Suprapubic skin (tissue), 3 donors: Measurements from ENCODE around the gene JAZF1.

ENCODE experiments used
- POLR2AphosphoS5 ChIP-seq, 3 donors: sonication (generic); formaldehyde crosslinking; IDR thresholded peaks; one replicate each; pipeline ENCODE4 v1.6.1; 2017; ENCODE audit warnings: antibody characterized with exemption in 3 of 3
- TF ChIP-seq, protein P1 (sequence below), 2 donors: fragments of 200-600 bp in 1 of 2; fragments of 450-650 bp in 1 of 2; sonication (generic) in 1 of 2; IDR thresholded peaks; one replicate each; pipeline ENCODE4 v1.5.1; 2016 to 2019; ENCODE audit warnings: antibody characterized with exemption in 2 of 2, mild to moderate bottlenecking in 1 of 2, moderate library complexity in 1 of 2

DNA sequence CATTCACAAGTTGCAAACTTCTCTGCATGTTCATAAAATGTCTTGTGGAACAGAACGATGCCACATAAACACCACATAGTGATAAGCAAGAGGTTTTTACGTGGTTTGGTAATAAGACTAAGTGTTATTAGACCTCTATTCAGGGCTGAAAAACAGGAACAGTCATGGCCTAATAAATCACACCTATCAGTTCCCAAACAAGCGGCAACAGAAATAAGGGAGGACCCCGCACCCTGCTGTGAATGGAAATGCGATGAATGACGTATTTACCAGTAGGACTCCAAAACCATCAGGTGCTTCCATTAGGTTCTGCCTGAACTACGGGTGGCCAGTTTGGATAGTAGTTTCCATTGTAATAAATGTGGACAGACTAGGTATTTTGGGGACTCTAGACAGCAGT is 311.5 kb downstream of the JAZF1 start:
- TF ChIP-seq POLR2AphosphoS5 (IDR thresholded peaks at IDR 0.05): no peak
- TF ChIP-seq, protein P1, sequence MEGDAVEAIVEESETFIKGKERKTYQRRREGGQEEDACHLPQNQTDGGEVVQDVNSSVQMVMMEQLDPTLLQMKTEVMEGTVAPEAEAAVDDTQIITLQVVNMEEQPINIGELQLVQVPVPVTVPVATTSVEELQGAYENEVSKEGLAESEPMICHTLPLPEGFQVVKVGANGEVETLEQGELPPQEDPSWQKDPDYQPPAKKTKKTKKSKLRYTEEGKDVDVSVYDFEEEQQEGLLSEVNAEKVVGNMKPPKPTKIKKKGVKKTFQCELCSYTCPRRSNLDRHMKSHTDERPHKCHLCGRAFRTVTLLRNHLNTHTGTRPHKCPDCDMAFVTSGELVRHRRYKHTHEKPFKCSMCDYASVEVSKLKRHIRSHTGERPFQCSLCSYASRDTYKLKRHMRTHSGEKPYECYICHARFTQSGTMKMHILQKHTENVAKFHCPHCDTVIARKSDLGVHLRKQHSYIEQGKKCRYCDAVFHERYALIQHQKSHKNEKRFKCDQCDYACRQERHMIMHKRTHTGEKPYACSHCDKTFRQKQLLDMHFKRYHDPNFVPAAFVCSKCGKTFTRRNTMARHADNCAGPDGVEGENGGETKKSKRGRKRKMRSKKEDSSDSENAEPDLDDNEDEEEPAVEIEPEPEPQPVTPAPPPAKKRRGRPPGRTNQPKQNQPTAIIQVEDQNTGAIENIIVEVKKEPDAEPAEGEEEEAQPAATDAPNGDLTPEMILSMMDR (IDR thresholded peaks at IDR 0.05): no peak
